Gastrocnemius medialis (tissue), 4 donors: ENCODE results near the gene PDE4B.

Experiments used
- CTCF ChIP-seq, 5 experiments: fragments of 450-650 bp in 3 of 5; fragments of 200-600 bp in 2 of 5; sonication (generic) in 2 of 5; IDR thresholded peaks in 4 of 5; conservative IDR thresholded peaks in 1 of 5; 1 replicate in 4 of 5; 2 replicates in 1 of 5; pipeline ENCODE4 v1.5.1; 2016 to 2019; ENCODE audit warnings: antibody characterized with exemption in 5 of 5, mild to moderate bottlenecking in 3 of 5, moderate library complexity in 3 of 5
- POLR2A ChIP-seq, 2 donors: fragments of 450-650 bp; IDR thresholded peaks; one replicate each; pipeline ENCODE4 v1.6.1; 2017; ENCODE audit warnings: antibody characterized with exemption in 2 of 2, mild to moderate bottlenecking in 2 of 2, moderate library complexity in 2 of 2

- TF ChIP-seq CTCF (IDR thresholded peaks at IDR 0.05 in 4 of 5, conservative IDR thresholded peaks at IDR 0.05 in 1 of 5), result no peak
- TF ChIP-seq POLR2A (IDR thresholded peaks at IDR 0.05), result no peak
Observed at GRCh38 chr1:66243548-66244130, 450.9 kb downstream of the PDE4B start.
